Hepatocyte (in vitro differentiated cells): ENCODE results near the gene EEF2K. TPM values are rescaled to one million over a fixed set of nuclear protein-coding genes. Genes with fewer than 3 reads are reported as not detected.

Experiments
- DNase-seq: peaks from one replicate; pipeline ENCODE4 v3.0.0-alpha.2; 2016; ENCODE audit warnings: low spot score
- H2AFZ ChIP-seq: fragments of 200-600 bp; sonication (generic); 2 replicates; pipeline ENCODE4 v1.6.0; 2016; ENCODE audit warnings: antibody characterized with exemption, mild to moderate bottlenecking
- H3K27ac ChIP-seq: fragments of 200-600 bp; sonication (generic); 2 replicates; pipeline ENCODE4 v1.5.1; 2016; ENCODE audit warnings: mild to moderate bottlenecking
- H3K27me3 ChIP-seq: fragments of 200-600 bp; sonication (generic); 2 replicates; pipeline ENCODE4 v1.6.1; 2016
- H3K36me3 ChIP-seq: fragments of 200-600 bp; sonication (generic); replicated peaks from 2 replicates; pipeline ENCODE4 v1.5.1; 2016; ENCODE audit warnings: low read depth; ENCODE audit not compliant: insufficient read depth
- H3K4me1 ChIP-seq: fragments of 200-600 bp; sonication (generic); 2 replicates; pipeline ENCODE4 v1.5.1; 2016; ENCODE audit warnings: mild to moderate bottlenecking, moderate library complexity; ENCODE audit not compliant: insufficient read depth
- H3K4me2 ChIP-seq: fragments of 200-600 bp; sonication (generic); 2 replicates; pipeline ENCODE4 v1.6.0; 2016
- H3K4me3 ChIP-seq: fragments of 200-600 bp; sonication (generic); 2 replicates; pipeline ENCODE4 v1.5.1; 2016; ENCODE audit warnings: mild to moderate bottlenecking
- H3K79me2 ChIP-seq: fragments of 200-600 bp; sonication (generic); 2 replicates; pipeline ENCODE4 v1.6.0; 2017; ENCODE audit warnings: mild to moderate bottlenecking
- H3K9me2 ChIP-seq: fragments of 200-600 bp; sonication (generic); replicated peaks from 2 replicates; pipeline ENCODE4 v1.6.0; 2017; ENCODE audit warnings: mild to moderate bottlenecking; ENCODE audit not compliant: insufficient read depth
- H3K9me3 ChIP-seq: fragments of 200-600 bp; sonication (generic); 2 replicates; pipeline ENCODE4 v1.5.1; 2016; ENCODE audit warnings: low read depth, mild to moderate bottlenecking
- H4K20me1 ChIP-seq: fragments of 200-600 bp; sonication (generic); 2 replicates; pipeline ENCODE4 v1.6.0; 2016; ENCODE audit warnings: mild to moderate bottlenecking; ENCODE audit not compliant: insufficient read depth, poor library complexity, severe bottlenecking
- EZH2 ChIP-seq: fragments of 200-600 bp; sonication (generic); IDR thresholded peaks from 2 replicates; pipeline ENCODE4 v1.6.1; 2016; ENCODE audit warnings: antibody characterized with exemption, mild to moderate bottlenecking, borderline replicate concordance
- EZH2phosphoT487 ChIP-seq: fragments of 200-600 bp; sonication (generic); IDR thresholded peaks from one replicate; pipeline ENCODE4 v1.6.1; 2018; ENCODE audit warnings: antibody characterized with exemption, mild to moderate bottlenecking, low read depth, moderate library complexity; ENCODE audit not compliant: unreplicated experiment, severe bottlenecking
- WGBS: methylation state at CpG from one replicate; pipeline ENCODE4 v1.1.6; 2016; ENCODE audit warnings: low lambda C conversion rate; ENCODE audit errors: missing lambda C conversion rate; 5-methylcytosine and 5-hydroxymethylcytosine counted together
- polyA plus RNA-seq: library from polyadenylated mRNA; unstranded; fragments of >200 nt; fragmentation: Nextera tagmentation; extraction: Ambion mirVana; gene quantifications from 2 replicates; pipeline ENCODE4 v1.2.1, GENCODE V29; 2016
- total RNA-seq: library from RNA; depleted of rRNA; stranded (reverse); fragments of >200 nt; gene quantifications from 2 replicates; pipeline ENCODE4 v1.2.3, GENCODE V29; 2014
- TF ChIP-seq, protein P1 (sequence below): fragments of 200-600 bp; sonication (generic); IDR thresholded peaks from 2 replicates; pipeline ENCODE4 v1.5.1; 2016; ENCODE audit warnings: antibody characterized with exemption, mild to moderate bottlenecking; ENCODE audit not compliant: poor library complexity

EEF2K gene
- total and polyA plus RNA-seq, 2 experiments from 2014 or later, result 7.9 to 15.1 TPM

DNA sequence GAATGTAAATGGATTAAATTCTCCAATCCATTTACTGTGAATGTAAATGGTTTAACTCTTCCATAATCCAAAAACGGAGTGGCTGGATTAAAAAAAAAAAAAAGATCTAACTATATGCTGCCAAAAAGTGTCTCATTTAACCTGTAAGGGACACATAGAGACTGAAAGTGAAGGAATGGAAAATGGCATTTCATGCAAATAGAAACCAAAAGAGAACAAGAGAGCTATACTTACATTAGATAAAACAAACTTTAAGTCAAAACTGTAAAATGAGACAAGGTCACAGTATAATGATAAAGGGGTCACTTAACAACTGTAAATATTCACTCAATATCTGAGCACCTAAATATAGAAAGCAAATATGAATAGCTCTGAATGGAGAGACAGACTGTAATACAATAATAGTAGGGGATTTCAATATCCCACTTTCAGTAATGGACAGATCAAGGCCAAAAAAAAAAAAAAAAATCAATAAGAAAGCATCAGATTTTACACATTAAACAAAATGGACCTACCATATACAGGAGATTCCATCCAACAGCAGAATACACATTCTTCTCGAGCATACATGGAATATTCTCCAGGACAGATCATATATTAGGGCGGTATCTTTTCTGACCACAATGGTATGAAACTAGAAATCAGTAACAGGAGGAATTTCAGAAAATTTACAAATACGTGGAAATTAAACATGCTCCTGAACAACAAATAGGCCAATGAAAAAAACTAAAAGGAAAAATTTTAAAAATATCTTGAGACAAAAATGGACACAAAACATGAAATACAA, 132.0 kb downstream of the EEF2K start:
- Histone ChIP-seq H3K4me3 (no peak overlapping the region), H3K27ac (no peak overlapping the region), H2AFZ (no peak overlapping the region), H3K9me2 (no peaks in the 10 kb centered on the region), H3K4me1 (no peaks in the 10 kb centered on the region), H4K20me1 (no peaks in the 10 kb centered on the region), H3K36me3 (no peaks in the 10 kb centered on the region), H3K27me3 (no peaks in the 10 kb centered on the region), H3K4me2 (no peak overlapping the region), H3K79me2 (peaks cover 4% of the 10 kb centered on the region), H3K9me3 (peaks cover 26% of the 10 kb centered on the region)
- TF ChIP-seq, protein P1, sequence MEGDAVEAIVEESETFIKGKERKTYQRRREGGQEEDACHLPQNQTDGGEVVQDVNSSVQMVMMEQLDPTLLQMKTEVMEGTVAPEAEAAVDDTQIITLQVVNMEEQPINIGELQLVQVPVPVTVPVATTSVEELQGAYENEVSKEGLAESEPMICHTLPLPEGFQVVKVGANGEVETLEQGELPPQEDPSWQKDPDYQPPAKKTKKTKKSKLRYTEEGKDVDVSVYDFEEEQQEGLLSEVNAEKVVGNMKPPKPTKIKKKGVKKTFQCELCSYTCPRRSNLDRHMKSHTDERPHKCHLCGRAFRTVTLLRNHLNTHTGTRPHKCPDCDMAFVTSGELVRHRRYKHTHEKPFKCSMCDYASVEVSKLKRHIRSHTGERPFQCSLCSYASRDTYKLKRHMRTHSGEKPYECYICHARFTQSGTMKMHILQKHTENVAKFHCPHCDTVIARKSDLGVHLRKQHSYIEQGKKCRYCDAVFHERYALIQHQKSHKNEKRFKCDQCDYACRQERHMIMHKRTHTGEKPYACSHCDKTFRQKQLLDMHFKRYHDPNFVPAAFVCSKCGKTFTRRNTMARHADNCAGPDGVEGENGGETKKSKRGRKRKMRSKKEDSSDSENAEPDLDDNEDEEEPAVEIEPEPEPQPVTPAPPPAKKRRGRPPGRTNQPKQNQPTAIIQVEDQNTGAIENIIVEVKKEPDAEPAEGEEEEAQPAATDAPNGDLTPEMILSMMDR, result no peak
- TF ChIP-seq EZH2phosphoT487 (no peak), EZH2 (no peak)
- DNase-seq, result no peak
- WGBS, result 96% methylated on average over 4 of the region's 4 CpGs

Other genes starting within 250 kb of the EEF2K start
- gene PDZD9, start 205.2 kb upstream of the EEF2K start, total RNA-seq, result 0.20 TPM in 1 of 2 replicates, not detected in the other
- not detected in 2 replicates for gene PDZD9, start 205.2 kb upstream of the EEF2K start, polyA plus RNA-seq
- gene MOSMO, start 198.2 kb upstream of the EEF2K start, total RNA-seq, result 16.1 and 24.5 TPM in 2 replicates
- 5.7 and 6.5 TPM in 2 replicates for gene MOSMO, start 198.2 kb upstream of the EEF2K start, polyA plus RNA-seq
- 0.03 TPM in 1 of 2 replicates, not detected in the other for gene VWA3A, start 113.7 kb upstream of the EEF2K start, total RNA-seq
- gene VWA3A, start 113.7 kb upstream of the EEF2K start, polyA plus RNA-seq, result not detected in 2 replicates
- gene SDR42E2, start 43.8 kb upstream of the EEF2K start, total RNA-seq, result not detected in 2 replicates
- not detected in 2 replicates for gene SDR42E2, start 43.8 kb upstream of the EEF2K start, polyA plus RNA-seq
- gene POLR3E, start 91.1 kb downstream of the EEF2K start, total RNA-seq, result 31.5 and 62.5 TPM in 2 replicates
- gene POLR3E, start 91.1 kb downstream of the EEF2K start, polyA plus RNA-seq, result 23.5 and 26.9 TPM in 2 replicates
- 28.8 and 30.9 TPM in 2 replicates for gene CDR2, start 168.3 kb downstream of the EEF2K start, total RNA-seq
- gene CDR2, start 168.3 kb downstream of the EEF2K start, polyA plus RNA-seq, result 22.9 and 26.7 TPM in 2 replicates